GM19455 (cell line): Measurements from ENCODE around the gene LBX2.

ENCODE experiments used
- ATAC-seq: cut with Tn5 transposase; IDR thresholded peaks from one replicate; pipeline ENCODE4 v1.9.1; 2021; ENCODE audit not compliant: unreplicated experiment

LBX2 gene

GRCh38 chr2:74526649-74527230 lies 27.3 kb upstream of the LBX2 start:
- ATAC-seq: no peak

- no peak for ATAC-seq
These were observed 26.6 kb upstream of the LBX2 start, which contains the start of gene DQX1 for GRCh38 chr2:74525717-74526648. Gene DQX1, minus strand, starts transcription at chr2:74526231. Its CDS starts 502 bp downstream, at chr2:74525729.

GRCh38 chr2:74524955-74525716 lies 25.7 kb upstream of the LBX2 start:
- ATAC-seq: no peak

GRCh38 chr2:74524005-74524404 lies 24.6 kb upstream of the LBX2 start:
- ATAC-seq: no peak

GRCh38 chr2:74522516-74522915 lies 23.1 kb upstream of the LBX2 start:
- ATAC-seq: no peak

- ATAC-seq: no peak
These were observed 17.2 kb upstream of the LBX2 start for GRCh38 chr2:74516650-74517049.

- peak; percentile 72 for ATAC-seq
These were observed 16.7 kb upstream of the LBX2 start for GRCh38 chr2:74515981-74516633.

GRCh38 chr2:74515271-74515980 lies 16.0 kb upstream of the LBX2 start:
- peak; percentile 25 for ATAC-seq

- ATAC-seq: no peak
These were observed 15.2 kb upstream of the LBX2 start, which contains the start of gene TLX2 for GRCh38 chr2:74514368-74515270. Gene TLX2, plus strand, starts transcription at chr2:74514450. Its CDS starts 357 bp downstream, at chr2:74514807.

- no peak for ATAC-seq
These were observed 14.4 kb upstream of the LBX2 start for GRCh38 chr2:74513605-74514367.

GRCh38 chr2:74512744-74513604 lies 13.6 kb upstream of the LBX2 start:
- no peak for ATAC-seq

GRCh38 chr2:74511104-74511989 lies 11.9 kb upstream of the LBX2 start:
- ATAC-seq: no peak

- ATAC-seq: no peak
These were observed 10.9 kb upstream of the LBX2 start for GRCh38 chr2:74510272-74510671.

GRCh38 chr2:74507926-74508520 lies 8.6 kb upstream of the LBX2 start:
- peak; percentile 11 for ATAC-seq

- ATAC-seq: peak; percentile 90
These were observed 7.9 kb upstream of the LBX2 start, which contains the start of gene PCGF1 for GRCh38 chr2:74507145-74507925. Gene PCGF1, minus strand, starts transcription at chr2:74507695. Its CDS starts 27 bp downstream, at chr2:74507668.
